Pulmonary artery endothelial cell (primary cell): ENCODE data around the gene NR3C1. TPM values are rescaled to one million over a fixed set of nuclear protein-coding genes. Genes with fewer than 3 reads are reported as not detected.
A peak's percentile ranks its signal among the peaks of the same experiment; 100 is the strongest.

Experiments
- DNase-seq: peaks from one replicate; pipeline ENCODE4 v3.0.0-alpha.2; 2011; ENCODE audit warnings: low read depth, low spot score
- total RNA-seq: library from RNA; depleted of rRNA; stranded (reverse); fragments of >200 nt; gene quantifications from 2 replicates; pipeline ENCODE4 v1.2.3, GENCODE V29; 2014

The NR3C1 gene
- 25.0 and 32.7 TPM in 2 replicates for total RNA-seq

GRCh38 chr5:143403593-143404415 lies at the start of gene NR3C1:
Gene NR3C1 (minus strand): TSS chr5:143403686. CDS start chr5:143400839, 2,847 bp downstream.
- DNase-seq, result peak; percentile 57

GRCh38 chr5:143449772-143450171 lies 46.3 kb upstream of the NR3C1 start:
- DNase-seq, result no peak

- DNase-seq, result no peak
Observed at GRCh38 chr5:143448518-143448917, 45.0 kb upstream of the NR3C1 start.

- no peak for DNase-seq
Observed at GRCh38 chr5:143447983-143448382, 44.5 kb upstream of the NR3C1 start.

GRCh38 chr5:143446535-143447226 lies 43.2 kb upstream of the NR3C1 start:
- DNase-seq, result no peak

- DNase-seq, result no peak
Observed at GRCh38 chr5:143445776-143446175, 42.3 kb upstream of the NR3C1 start.

GRCh38 chr5:143443330-143443729 lies 39.8 kb upstream of the NR3C1 start:
- DNase-seq, result no peak

GRCh38 chr5:143442385-143442784 lies 38.9 kb upstream of the NR3C1 start:
- no peak for DNase-seq

- no peak for DNase-seq
Observed at GRCh38 chr5:143440448-143441115, 37.1 kb upstream of the NR3C1 start.

- DNase-seq, result no peak
Observed at GRCh38 chr5:143437666-143438273, 34.3 kb upstream of the NR3C1 start.

GRCh38 chr5:143436871-143437270 lies 33.4 kb upstream of the NR3C1 start:
- DNase-seq, result no peak

- no peak for DNase-seq
Observed at GRCh38 chr5:143435210-143435657, 31.7 kb upstream of the NR3C1 start.

- DNase-seq, result no peak
Observed at GRCh38 chr5:143434261-143435209, 31.0 kb upstream of the NR3C1 start.

- no peak for DNase-seq
Observed at GRCh38 chr5:143433670-143434069, 30.2 kb upstream of the NR3C1 start.

- DNase-seq, result no peak
Observed at GRCh38 chr5:143432658-143433239, 29.3 kb upstream of the NR3C1 start.

- DNase-seq, result no peak
Observed at GRCh38 chr5:143431789-143432188, 28.3 kb upstream of the NR3C1 start.

- no peak for DNase-seq
Observed at GRCh38 chr5:143428738-143429420, 25.4 kb upstream of the NR3C1 start.

GRCh38 chr5:143428155-143428554 lies 24.7 kb upstream of the NR3C1 start:
- no peak for DNase-seq

- no peak for DNase-seq
Observed at GRCh38 chr5:143427122-143427735, 23.7 kb upstream of the NR3C1 start.
